OCI-LY7 (cell line): ENCODE results near the gene SERPINF2. TPM values are rescaled to one million over a fixed set of nuclear protein-coding genes. Genes with fewer than 3 reads are reported as not detected.

Experiments
- BruUV-seq: library from RNA; stranded (reverse); fragments of 400-500 nt; replicated peaks from 2 replicates; lab custom pipeline; 2021; lab: Mats Ljungman, UMichigan
- CTCF ChIA-PET: fragments of 300-600 bp; sonication (Branson Sonifier 250); formaldehyde crosslinking; loops from one replicate; lab custom pipeline; 2022; ENCODE audit warnings: antibody characterized with exemption; ENCODE audit not compliant: unreplicated experiment; lab: Charles Lee
- POLR2A ChIA-PET: fragments of 300-600 bp; sonication (Branson Sonifier 250); formaldehyde crosslinking; loops from one replicate; lab custom pipeline; 2022; ENCODE audit warnings: antibody characterized with exemption; lab: Charles Lee
- DNase-seq: peaks from one replicate; pipeline ENCODE4 v3.0.0-alpha.2; 2015; ENCODE audit warnings: low spot score
- H2AFZ ChIP-seq: fragments of 200-600 bp; sonication (generic), shearing (Covaris generic); 2 replicates; pipeline ENCODE4 v1.6.1; 2014; ENCODE audit warnings: mild to moderate bottlenecking, antibody characterized with exemption, low read length, moderate library complexity
- H3K27ac ChIP-seq: fragments of 200-600 bp; sonication (generic); 2 replicates; pipeline ENCODE4 v1.5.1; 2014; ENCODE audit warnings: mixed run types, low read depth, mild to moderate bottlenecking, moderate library complexity, low read length, inconsistent platforms; ENCODE audit not compliant: poor library complexity, severe bottlenecking
- H3K36me3 ChIP-seq: fragments of 200-600 bp; sonication (generic); 2 replicates; pipeline ENCODE4 v1.6.1; 2014; ENCODE audit warnings: mild to moderate bottlenecking, antibody characterized with exemption, low read length, moderate library complexity, mixed read lengths; ENCODE audit not compliant: insufficient read depth
- H3K4me1 ChIP-seq: fragments of 200-600 bp; sonication (generic); 2 replicates; pipeline ENCODE4 v1.5.1; 2014; ENCODE audit warnings: mild to moderate bottlenecking, low read length; ENCODE audit not compliant: insufficient read depth, poor library complexity, severe bottlenecking
- H3K4me2 ChIP-seq: fragments of 200-600 bp; sonication (generic); 2 replicates; pipeline ENCODE4 v1.6.1; 2014; ENCODE audit warnings: mild to moderate bottlenecking, low read length
- H3K4me3 ChIP-seq: fragments of 200-600 bp; sonication (generic); 2 replicates; pipeline ENCODE4 v1.5.1; 2014; ENCODE audit warnings: mild to moderate bottlenecking, low read depth, low read length; ENCODE audit not compliant: poor library complexity, severe bottlenecking
- H3K79me2 ChIP-seq: fragments of 200-600 bp; sonication (generic); 2 replicates; pipeline ENCODE4 v1.6.1; 2016; ENCODE audit warnings: low read depth, mild to moderate bottlenecking, low read length, moderate library complexity, mixed read lengths; ENCODE audit not compliant: insufficient read depth
- H3K9me2 ChIP-seq: fragments of 200-600 bp; sonication (generic); 2 replicates; pipeline ENCODE4 v1.6.1; 2016; ENCODE audit warnings: mild to moderate bottlenecking, low read length, mixed read lengths; ENCODE audit not compliant: insufficient read depth
- H3K9me3 ChIP-seq: fragments of 200-600 bp; sonication (generic); 2 replicates; pipeline ENCODE4 v1.6.1; 2014; ENCODE audit warnings: mild to moderate bottlenecking, mixed run types, low read length, mixed read lengths
- H4K20me1 ChIP-seq: fragments of 200-600 bp; sonication (generic); 2 replicates; pipeline ENCODE4 v1.6.1; 2014; ENCODE audit warnings: mild to moderate bottlenecking, antibody characterized with exemption, low read length, moderate library complexity, mixed read lengths; ENCODE audit not compliant: insufficient read depth
- EZH2phosphoT487 ChIP-seq: fragments of 200-600 bp; sonication (generic); IDR thresholded peaks from 2 replicates; pipeline ENCODE4 v1.6.1; 2018; ENCODE audit warnings: low read depth, borderline replicate concordance, mild to moderate bottlenecking, mixed run types, antibody characterized with exemption, low read length, moderate library complexity, mixed read lengths
- intact Hi-C: fragments of 100-400 bp; cut with micrococcal nuclease; formaldehyde crosslinking; loops from one replicate; pipeline ENCODE4 v1.10.0; 2022; ENCODE audit not compliant: unreplicated experiment
- total RNA-seq, 2 experiments: library from RNA; depleted of rRNA in 1 of 2; stranded (reverse); fragments of >200 nt in 1 of 2; shearing (Covaris generic) in 1 of 2; gene quantifications; 2 replicates each; pipeline ENCODE4 v1.2.3, GENCODE V29; 2014 to 2022
- TF ChIP-seq, protein P1 (sequence below): fragments of 200-600 bp; sonication (generic); conservative IDR thresholded peaks from 2 replicates; pipeline ENCODE4 v1.5.1; 2014; ENCODE audit warnings: mild to moderate bottlenecking, antibody characterized with exemption, low read length, moderate library complexity, mixed read lengths

SERPINF2 gene
- total RNA-seq, 2 experiments from 2014 or later = 0.38 to 1.0 TPM

DNA sequence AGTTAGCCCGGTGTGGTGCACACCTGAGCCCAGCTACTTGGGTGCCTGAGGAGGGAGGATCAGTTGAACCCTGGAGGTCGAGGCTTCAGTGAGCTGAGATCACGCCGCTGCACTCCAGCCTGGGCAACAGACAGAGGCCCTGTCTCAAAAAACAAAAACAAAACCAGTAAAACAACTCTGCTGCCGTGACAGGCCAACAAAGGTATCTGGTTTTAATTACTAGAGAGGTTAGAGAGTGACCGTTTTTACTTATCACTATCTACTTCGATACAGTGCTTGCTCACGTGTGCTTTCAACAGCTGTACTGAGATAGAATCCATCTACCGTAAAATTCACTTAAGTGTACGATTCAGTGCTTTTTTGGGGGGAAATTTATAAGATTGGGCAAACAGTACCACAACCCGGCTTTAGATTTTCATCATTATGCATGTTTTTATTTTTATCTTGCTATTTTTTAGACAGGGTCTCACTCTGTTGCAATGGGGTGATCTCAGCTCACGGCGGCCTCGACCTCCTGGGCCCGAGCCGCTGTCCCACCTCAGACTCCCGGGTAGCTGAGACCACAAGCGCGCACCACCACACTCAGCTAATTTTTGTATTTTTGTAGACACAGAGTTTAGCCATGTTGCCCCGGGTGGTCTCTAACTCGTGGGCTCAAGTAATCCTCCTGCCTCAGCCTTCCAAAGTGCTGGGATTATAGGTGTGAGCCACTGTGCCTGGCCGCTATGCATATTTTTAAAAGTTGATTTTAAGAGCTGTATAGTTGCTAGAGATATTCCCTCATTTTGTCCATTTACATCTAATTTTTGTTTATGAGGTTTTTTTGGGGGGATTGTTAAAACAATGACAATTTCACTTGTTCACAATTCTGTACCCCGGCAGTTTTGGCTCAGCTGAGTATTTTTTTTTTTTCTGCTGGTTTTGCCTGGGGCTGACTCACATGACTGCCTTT, 50.1 kb downstream of the SERPINF2 start:
- no peaks in the 10 kb centered on the region for H3K9me2 ChIP-seq
- no TSS peak for BruUV-seq
- no peak overlapping the region for H3K4me3 ChIP-seq
- no peak for TF ChIP-seq EZH2phosphoT487
- TF ChIP-seq, protein P1, sequence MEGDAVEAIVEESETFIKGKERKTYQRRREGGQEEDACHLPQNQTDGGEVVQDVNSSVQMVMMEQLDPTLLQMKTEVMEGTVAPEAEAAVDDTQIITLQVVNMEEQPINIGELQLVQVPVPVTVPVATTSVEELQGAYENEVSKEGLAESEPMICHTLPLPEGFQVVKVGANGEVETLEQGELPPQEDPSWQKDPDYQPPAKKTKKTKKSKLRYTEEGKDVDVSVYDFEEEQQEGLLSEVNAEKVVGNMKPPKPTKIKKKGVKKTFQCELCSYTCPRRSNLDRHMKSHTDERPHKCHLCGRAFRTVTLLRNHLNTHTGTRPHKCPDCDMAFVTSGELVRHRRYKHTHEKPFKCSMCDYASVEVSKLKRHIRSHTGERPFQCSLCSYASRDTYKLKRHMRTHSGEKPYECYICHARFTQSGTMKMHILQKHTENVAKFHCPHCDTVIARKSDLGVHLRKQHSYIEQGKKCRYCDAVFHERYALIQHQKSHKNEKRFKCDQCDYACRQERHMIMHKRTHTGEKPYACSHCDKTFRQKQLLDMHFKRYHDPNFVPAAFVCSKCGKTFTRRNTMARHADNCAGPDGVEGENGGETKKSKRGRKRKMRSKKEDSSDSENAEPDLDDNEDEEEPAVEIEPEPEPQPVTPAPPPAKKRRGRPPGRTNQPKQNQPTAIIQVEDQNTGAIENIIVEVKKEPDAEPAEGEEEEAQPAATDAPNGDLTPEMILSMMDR = no peak
- POLR2A ChIA-PET = interaction anchor here (0.6 kb wide), 1 partner anchor 1358 kb away, joined by 3 read pairs; no protein-coding TSS in a partner anchor
- H2AFZ ChIP-seq = no peak overlapping the region
- no peak overlapping the region for H3K4me2 ChIP-seq
- H3K27ac ChIP-seq = no peak overlapping the region
- intact Hi-C loops = no loop called here
- peaks cover 38% of the 10 kb centered on the region for H3K36me3 ChIP-seq
- H3K9me3 ChIP-seq = no peaks in the 10 kb centered on the region
- CTCF ChIA-PET = no interaction called here
- H3K4me1 ChIP-seq = no peaks in the 10 kb centered on the region
- H3K79me2 ChIP-seq = peaks cover 14% of the 10 kb centered on the region; the same call in 1 of the 2 replicates
- DNase-seq = no peak
- H4K20me1 ChIP-seq = no peaks in the 10 kb centered on the region

DNA sequence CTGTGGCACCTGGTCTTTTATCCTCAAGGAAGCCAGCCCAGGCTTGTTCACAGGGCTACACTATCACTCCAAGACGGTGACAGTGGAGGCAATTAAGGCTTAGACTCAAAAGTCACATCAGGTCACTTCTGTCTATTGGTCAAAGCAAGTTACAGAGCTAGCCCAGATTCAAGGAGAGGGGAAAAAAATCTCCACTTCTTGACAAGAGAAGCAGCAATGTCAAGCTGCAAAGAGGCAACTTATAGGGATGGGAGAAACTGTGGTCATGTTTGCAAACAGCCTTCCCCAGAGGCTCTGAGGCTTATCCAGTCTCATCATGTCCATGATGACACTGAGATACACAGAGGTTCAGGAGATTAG, 50.8 kb downstream of the SERPINF2 start:
- no peak for TF ChIP-seq EZH2phosphoT487
- TF ChIP-seq, protein P1 = no peak
- intact Hi-C loops = no loop called here
- Histone ChIP-seq H3K36me3 (peaks cover 41% of the 10 kb centered on the region), H3K4me1 (no peaks in the 10 kb centered on the region), H3K9me3 (no peaks in the 10 kb centered on the region), H3K4me3 (no peak overlapping the region), H3K4me2 (no peak overlapping the region), H4K20me1 (no peaks in the 10 kb centered on the region), H3K79me2 (peaks cover 14% of the 10 kb centered on the region; the same call in 1 of the 2 replicates), H3K9me2 (no peaks in the 10 kb centered on the region), H3K27ac (no peak overlapping the region), H2AFZ (no peak overlapping the region)
- POLR2A ChIA-PET = interaction anchor here (0.6 kb wide), 1 partner anchor 1359 kb away, joined by 3 read pairs; no protein-coding TSS in a partner anchor
- CTCF ChIA-PET = no interaction called here
- BruUV-seq = no TSS peak
- DNase-seq = no peak
